Mesenchymal stem cell (in vitro differentiated cells and primary cell): ENCODE results near the gene CAST.
A peak's percentile ranks its signal among the peaks of the same experiment; 100 is the strongest.

Source experiments
- DNase-seq: peaks from one replicate; pipeline ENCODE4 v3.0.0-alpha.2; 2013
- H2AFZ ChIP-seq: one replicate; pipeline ENCODE4 v1.6.1; 2013; ENCODE audit warnings: low read depth, mild to moderate bottlenecking, control low read depth, inconsistent platforms, low read length, moderate library complexity
- H2AK5ac ChIP-seq: 2 replicates; pipeline ENCODE4 v1.6.1; 2013; ENCODE audit warnings: low read length, moderate library complexity, mild to moderate bottlenecking, inconsistent platforms; ENCODE audit not compliant: severe bottlenecking
- H2BK120ac ChIP-seq: one replicate; pipeline ENCODE4 v1.6.1; 2013; ENCODE audit warnings: low read depth, mild to moderate bottlenecking, inconsistent platforms, low read length, moderate library complexity
- H2BK12ac ChIP-seq, 2 experiments: one replicate each; pipeline ENCODE4 v1.6.1; 2013; ENCODE audit warnings: inconsistent platforms in 2 of 2, low read length in 2 of 2, mild to moderate bottlenecking in 2 of 2, moderate library complexity in 2 of 2, control low read depth in 1 of 2
- H2BK15ac ChIP-seq: one replicate; pipeline ENCODE4 v1.6.1; 2013; ENCODE audit warnings: mild to moderate bottlenecking, low read depth, inconsistent platforms; ENCODE audit not compliant: poor library complexity, severe bottlenecking
- H2BK5ac ChIP-seq: 2 replicates; pipeline ENCODE4 v1.6.1; 2013; ENCODE audit warnings: low read depth, mild to moderate bottlenecking, low read length, control low read depth, inconsistent platforms; ENCODE audit not compliant: poor library complexity, severe bottlenecking
- H3K14ac ChIP-seq, 2 experiments: one replicate each; pipeline ENCODE4 v1.6.1; 2013; ENCODE audit warnings: inconsistent platforms in 2 of 2, low read length in 2 of 2, control low read depth in 1 of 2, mild to moderate bottlenecking in 1 of 2, moderate library complexity in 1 of 2
- H3K18ac ChIP-seq, 2 experiments: one replicate each; pipeline ENCODE4 v1.6.1; 2013; ENCODE audit warnings: inconsistent platforms in 2 of 2, low read length in 2 of 2, control low read depth in 1 of 2, low read depth in 1 of 2, mild to moderate bottlenecking in 1 of 2
- H3K23ac ChIP-seq, 2 experiments: one replicate each; pipeline ENCODE4 v1.6.1; 2013; ENCODE audit warnings: inconsistent platforms in 2 of 2, low read length in 2 of 2, mild to moderate bottlenecking in 2 of 2, moderate library complexity in 2 of 2, control low read depth in 1 of 2
- H3K27ac ChIP-seq: 2 replicates; pipeline ENCODE4 v1.5.1; 2013; ENCODE audit warnings: mild to moderate bottlenecking, moderate library complexity, low read length, control low read depth, inconsistent platforms; ENCODE audit not compliant: poor library complexity, severe bottlenecking
- H3K27me3 ChIP-seq, 2 experiments: 2 replicates each; pipeline versions ENCODE4 v1.6.1 to v1.7.0; 2013; ENCODE audit warnings: low read length in 2 of 2, mild to moderate bottlenecking in 2 of 2, moderate library complexity in 2 of 2, control low read depth in 1 of 2, inconsistent platforms in 1 of 2; ENCODE audit not compliant: control insufficient read depth in 1 of 2, insufficient read depth in 1 of 2
- H3K36me3 ChIP-seq, 2 experiments: 2 replicates each; pipeline versions ENCODE4 v1.6.1 to v1.7.0; 2013; ENCODE audit warnings: low read length in 2 of 2, control low read depth in 1 of 2, inconsistent platforms in 1 of 2, low read depth in 1 of 2, mild to moderate bottlenecking in 1 of 2; ENCODE audit not compliant: insufficient read depth in 2 of 2, control insufficient read depth in 1 of 2
- H3K4ac ChIP-seq, 2 experiments: one replicate each; pipeline ENCODE4 v1.6.1; 2013; ENCODE audit warnings: inconsistent platforms in 2 of 2, low read length in 2 of 2, mild to moderate bottlenecking in 2 of 2, moderate library complexity in 2 of 2, control low read depth in 1 of 2, low read depth in 1 of 2
- H3K4me1 ChIP-seq: 2 replicates; pipeline ENCODE4 v1.6.1; 2013; ENCODE audit warnings: low read depth, low read length, control low read depth; ENCODE audit not compliant: control insufficient read depth, insufficient read depth
- H3K4me2 ChIP-seq: 2 replicates; pipeline ENCODE4 v1.6.1; 2013; ENCODE audit warnings: low read length, mild to moderate bottlenecking, inconsistent platforms; ENCODE audit not compliant: poor library complexity, severe bottlenecking
- H3K4me3 ChIP-seq, 2 experiments: 2 replicates each; pipeline versions ENCODE4 v1.5.1 to v1.7.0; 2013; ENCODE audit warnings: low read length in 2 of 2, mild to moderate bottlenecking in 2 of 2, control low read depth in 1 of 2, low read depth in 1 of 2; ENCODE audit not compliant: insufficient read depth in 1 of 2
- H3K79me1 ChIP-seq: replicated peaks from 2 replicates; pipeline ENCODE4 v1.6.1; 2013; ENCODE audit warnings: mild to moderate bottlenecking, control low read depth, low read length, inconsistent platforms; ENCODE audit not compliant: poor library complexity, severe bottlenecking
- H3K9ac ChIP-seq: 2 replicates; pipeline ENCODE4 v1.7.0; 2013; ENCODE audit warnings: mild to moderate bottlenecking, low read length, moderate library complexity
- H3K9me3 ChIP-seq: 2 replicates; pipeline ENCODE4 v1.7.0; 2013; ENCODE audit warnings: mild to moderate bottlenecking, low read length; ENCODE audit not compliant: control insufficient read depth
- H4K8ac ChIP-seq: one replicate; pipeline ENCODE4 v1.6.1; 2013; ENCODE audit warnings: inconsistent platforms, mild to moderate bottlenecking, low read length, moderate library complexity
- H4K91ac ChIP-seq: one replicate; pipeline ENCODE4 v1.6.1; 2013; ENCODE audit warnings: mild to moderate bottlenecking, low read length, inconsistent platforms
- WGBS: methylation state at CpG from one replicate; pipeline ENCODE4 v1.1.7; 2013; ENCODE audit warnings: mixed read lengths; 5-methylcytosine and 5-hydroxymethylcytosine counted together

CAST gene

DNA sequence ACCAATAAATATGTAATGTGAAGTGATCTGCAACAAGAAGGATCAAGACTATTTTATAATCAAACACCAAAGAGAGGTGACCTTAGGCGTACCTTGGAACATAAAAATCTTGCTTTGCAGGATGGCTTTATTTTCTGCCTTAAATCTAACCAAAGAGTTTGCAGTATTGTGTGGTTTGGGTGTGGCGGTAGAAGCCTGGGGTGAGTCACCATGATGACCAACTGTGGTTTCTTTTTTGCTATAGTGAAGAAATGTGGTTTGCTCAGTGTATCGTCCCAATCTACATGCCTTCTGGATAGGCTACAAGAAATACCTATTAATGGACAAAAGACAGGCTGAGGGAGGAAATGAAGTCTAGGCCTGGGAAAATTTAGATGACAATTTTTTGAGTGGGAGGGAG lies 5.1 kb upstream of the CAST start:
- Histone ChIP-seq H3K4ac (no peak overlapping the region), H3K9me3 (no peaks in the 10 kb centered on the region), H2BK12ac (no peak overlapping the region), H2AFZ (no peak overlapping the region), H3K27me3 (no peaks in the 10 kb centered on the region), H2AK5ac (no peak overlapping the region), H3K9ac (peak overlapping the region; percentile 50), H3K79me1 (no peaks in the 10 kb centered on the region), H2BK15ac (no peak overlapping the region), H4K8ac (no peak overlapping the region), H3K4me2 (no peak overlapping the region), H2BK120ac (no peak overlapping the region), H3K14ac (no peak overlapping the region), H3K36me3 (no peaks in the 10 kb centered on the region), H3K23ac (no peak overlapping the region), H4K91ac (no peak overlapping the region), H3K4me1 (peaks cover 10% of the 10 kb centered on the region), H3K18ac (no peak overlapping the region), H3K27ac (no peak overlapping the region), H2BK5ac (no peak overlapping the region), H3K4me3 (no peak overlapping the region)
- WGBS: 8% methylated on average over 2 of the region's 3 CpGs
- DNase-seq: peak; percentile 92

DNA sequence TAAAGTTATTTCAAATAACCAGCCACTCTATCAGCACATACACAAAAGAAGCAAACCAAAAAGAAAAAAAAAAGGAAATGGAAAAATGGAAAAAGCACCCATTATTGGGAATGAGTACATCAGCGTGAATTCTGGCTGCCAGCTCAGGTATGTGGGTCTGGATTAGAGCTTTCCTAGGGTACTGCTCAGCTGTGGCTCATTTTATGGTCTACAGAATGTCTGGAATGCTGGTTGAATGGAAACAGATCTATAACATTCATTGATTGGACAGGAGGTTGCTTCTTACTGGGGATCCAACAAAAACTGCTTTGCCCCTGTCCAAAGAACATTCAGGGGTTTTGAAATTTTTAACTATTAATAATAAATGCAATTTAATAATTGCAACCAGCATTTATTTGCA lies 3.9 kb upstream of the CAST start:
- no peaks in the 10 kb centered on the region for H3K9me3 ChIP-seq
- no peak overlapping the region for H3K23ac ChIP-seq
- no peak overlapping the region for H3K27ac ChIP-seq
- no peak overlapping the region for H3K4me2 ChIP-seq
- peaks cover 13% of the 10 kb centered on the region for H3K4me1 ChIP-seq
- peaks cover 4% of the 10 kb centered on the region for H3K79me1 ChIP-seq
- no peaks in the 10 kb centered on the region for H3K36me3 ChIP-seq
- H3K18ac ChIP-seq: no peak overlapping the region
- H4K91ac ChIP-seq: no peak overlapping the region
- H3K4ac ChIP-seq: no peak overlapping the region
- H4K8ac ChIP-seq: no peak overlapping the region
- H2BK15ac ChIP-seq: no peak overlapping the region
- H2AFZ ChIP-seq: no peak overlapping the region
- no peak overlapping the region for H3K14ac ChIP-seq
- H2AK5ac ChIP-seq: no peak overlapping the region
- no peaks in the 10 kb centered on the region for H3K27me3 ChIP-seq
- no peak overlapping the region for H2BK5ac ChIP-seq
- no peak overlapping the region for H3K9ac ChIP-seq
- no peak overlapping the region for H3K4me3 ChIP-seq
- no peak overlapping the region for H2BK120ac ChIP-seq
- no peak overlapping the region for H2BK12ac ChIP-seq
- no peak for DNase-seq
- WGBS: 71% methylated on average over 1 of the region's 1 CpG

DNA sequence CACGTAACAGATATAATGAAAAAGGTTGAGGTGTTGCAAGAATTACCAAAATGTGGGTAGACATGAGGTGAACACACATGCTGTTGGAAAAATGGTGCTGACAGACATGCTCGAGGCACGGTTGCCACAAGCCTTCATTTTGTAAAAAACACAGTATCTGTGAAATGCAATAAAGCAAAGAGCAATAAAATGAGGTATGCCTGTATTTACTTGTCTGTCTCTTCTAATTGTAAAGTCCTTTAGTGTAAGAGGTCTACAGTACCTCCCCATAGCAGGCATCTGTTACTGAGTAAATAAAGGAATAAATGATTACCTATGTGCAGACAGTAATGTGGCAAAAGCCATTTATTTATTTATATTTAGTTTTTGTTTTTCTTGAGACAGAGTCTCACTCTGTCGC lies 3.0 kb upstream of the CAST start:
- Histone ChIP-seq H2AK5ac (no peak overlapping the region), H2AFZ (no peak overlapping the region), H3K4me3 (no peak overlapping the region), H4K91ac (no peak overlapping the region), H3K14ac (no peak overlapping the region), H3K9ac (no peak overlapping the region), H3K9me3 (no peaks in the 10 kb centered on the region), H3K4me1 (peaks cover 15% of the 10 kb centered on the region), H3K23ac (no peak overlapping the region), H2BK5ac (no peak overlapping the region), H3K36me3 (no peaks in the 10 kb centered on the region), H2BK15ac (no peak overlapping the region), H3K4ac (no peak overlapping the region), H2BK12ac (no peak overlapping the region), H4K8ac (no peak overlapping the region), H3K18ac (no peak overlapping the region), H2BK120ac (no peak overlapping the region), H3K79me1 (peaks cover 5% of the 10 kb centered on the region), H3K27me3 (no peaks in the 10 kb centered on the region), H3K27ac (no peak overlapping the region), H3K4me2 (no peak overlapping the region)
- DNase-seq: no peak
- 79% methylated on average over 3 of the region's 4 CpGs for WGBS

DNA sequence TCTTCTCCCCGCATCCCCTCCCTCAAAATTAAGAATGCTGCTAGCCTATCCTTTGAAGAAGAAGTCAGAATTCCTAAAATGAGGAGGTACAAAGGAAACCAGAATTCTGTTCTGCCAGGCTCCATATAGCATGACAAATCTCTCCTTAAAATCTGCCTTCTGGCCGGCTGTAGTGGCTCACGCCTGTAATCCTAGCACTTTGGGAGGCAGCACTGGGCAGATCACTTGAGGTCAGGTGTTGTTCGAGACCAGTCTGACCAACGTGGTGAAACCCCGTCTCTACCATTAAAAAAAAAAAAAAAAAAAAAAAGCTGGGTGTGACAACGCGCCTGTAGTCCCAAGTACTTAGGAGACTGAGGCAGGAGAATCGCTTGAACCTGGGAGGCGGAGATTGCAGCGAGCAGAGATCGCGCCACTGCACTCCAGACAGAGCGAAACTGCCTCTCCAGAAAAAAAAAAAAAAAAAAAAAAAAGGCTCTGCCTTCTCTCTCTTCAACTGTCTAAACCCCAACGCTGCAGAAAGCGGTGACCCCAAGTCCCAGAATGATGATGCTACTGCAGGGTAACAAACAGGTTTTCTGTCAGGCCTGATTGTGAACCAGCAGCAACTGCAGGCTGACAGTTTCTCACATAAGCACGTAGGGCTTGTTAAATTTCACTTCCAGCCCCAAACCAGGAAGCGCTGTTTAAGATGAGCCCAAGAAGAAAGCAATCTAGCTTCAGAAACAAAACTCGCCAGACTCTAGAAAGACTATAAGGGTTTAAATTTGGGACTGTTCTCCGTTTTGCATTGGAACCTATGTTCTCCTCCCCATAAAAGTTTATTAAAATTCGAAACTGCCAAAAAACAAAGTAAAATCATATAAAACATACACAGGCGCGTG lies 963 bp upstream of the CAST start:
- Histone ChIP-seq H3K18ac (peak overlapping the region; percentile 38 to 78), H3K79me1 (peaks cover 8% of the 10 kb centered on the region), H3K23ac (no peak overlapping the region), H2AK5ac (no peak overlapping the region), H3K27ac (peak overlapping the region; percentile 93), H2BK5ac (no peak overlapping the region), H3K9me3 (no peaks in the 10 kb centered on the region), H2BK120ac (no peak overlapping the region), H3K4me3 (peak overlapping the region; percentile 94 to 97), H3K27me3 (no peaks in the 10 kb centered on the region), H3K36me3 (peaks cover 0 to 2% of the 10 kb centered on the region in 2 experiments), H3K4me1 (peaks cover 13% of the 10 kb centered on the region), H4K8ac (no peak overlapping the region), H2AFZ (no peak overlapping the region), H4K91ac (peak overlapping the region; percentile 59), H2BK15ac (no peak overlapping the region), H3K9ac (peak overlapping the region; percentile 97), H3K4ac (peak overlapping the region in 1 of 2 experiments; percentile 26), H2BK12ac (no peak overlapping the region), H3K14ac (no peak overlapping the region), H3K4me2 (peak overlapping the region; percentile 66)
- WGBS: 2% methylated on average over 20 of the region's 23 CpGs
- DNase-seq: peak; percentile 80
